HCEC 1CT (cell line): ENCODE measurements around the gene C10orf71.

Experiments
- DNase-seq: peaks from one replicate; pipeline ENCODE4 v3.0.0-alpha.2; 2017

The C10orf71 gene

DNA sequence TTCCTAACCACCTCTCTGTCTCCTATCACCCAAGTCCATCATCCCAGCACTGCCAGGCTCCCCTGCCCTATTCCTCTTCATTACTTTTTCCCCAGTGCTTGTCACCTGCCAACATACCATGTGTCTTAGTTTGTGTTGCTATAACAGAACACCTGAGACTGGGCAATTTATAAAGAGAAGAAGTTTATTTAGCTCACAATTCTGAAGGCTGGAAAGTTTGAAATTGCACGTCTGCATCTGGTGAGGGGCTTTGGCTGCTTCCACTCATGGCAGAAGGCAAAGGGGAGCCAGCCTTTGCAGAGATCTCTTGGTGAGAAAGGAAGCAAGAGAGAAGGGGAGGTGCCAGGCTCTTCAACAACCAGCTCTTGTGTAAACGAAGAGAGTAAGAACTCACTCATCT is 49.6 kb downstream of the C10orf71 start:
- no peak for DNase-seq

DNA sequence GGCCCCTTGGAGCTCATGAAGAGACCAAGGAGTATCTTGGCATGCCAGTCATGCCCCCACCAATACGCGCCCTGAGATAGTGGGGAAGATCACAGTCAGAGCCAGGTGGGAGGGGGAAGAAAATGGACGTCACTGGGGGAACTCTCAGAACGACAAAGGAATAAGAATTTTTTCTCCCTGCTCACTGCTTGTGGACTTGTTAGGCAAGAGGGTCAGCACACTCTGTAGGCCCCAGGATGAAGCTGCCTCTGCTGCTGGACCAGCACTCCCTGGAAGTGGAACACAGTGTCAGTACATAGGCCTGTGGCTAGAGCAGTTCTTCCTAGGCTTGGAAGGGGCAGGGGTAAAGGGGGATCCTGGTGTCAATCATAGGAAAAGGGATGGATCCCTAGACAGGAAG is 50.4 kb downstream of the C10orf71 start:
- no peak for DNase-seq

DNA sequence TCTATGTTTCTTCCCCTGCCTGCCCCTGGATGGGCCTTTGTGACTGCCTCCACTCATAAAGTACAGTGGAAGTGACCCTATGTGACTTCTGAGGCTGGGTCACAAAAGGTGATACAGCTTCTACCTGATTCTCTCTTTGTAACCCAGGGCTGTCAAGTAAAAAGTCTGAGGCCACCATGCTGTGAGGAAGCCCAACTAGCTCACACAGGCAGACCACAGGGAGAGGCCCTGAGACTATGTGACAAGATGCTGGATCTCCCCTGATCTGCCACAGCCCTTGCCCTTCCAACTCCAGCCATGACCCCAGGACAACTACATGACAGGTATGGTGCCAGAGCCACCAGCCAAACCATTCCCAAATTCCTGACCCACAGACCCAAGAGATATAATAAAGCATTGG is 51.2 kb downstream of the C10orf71 start:
- DNase-seq: no peak

DNA sequence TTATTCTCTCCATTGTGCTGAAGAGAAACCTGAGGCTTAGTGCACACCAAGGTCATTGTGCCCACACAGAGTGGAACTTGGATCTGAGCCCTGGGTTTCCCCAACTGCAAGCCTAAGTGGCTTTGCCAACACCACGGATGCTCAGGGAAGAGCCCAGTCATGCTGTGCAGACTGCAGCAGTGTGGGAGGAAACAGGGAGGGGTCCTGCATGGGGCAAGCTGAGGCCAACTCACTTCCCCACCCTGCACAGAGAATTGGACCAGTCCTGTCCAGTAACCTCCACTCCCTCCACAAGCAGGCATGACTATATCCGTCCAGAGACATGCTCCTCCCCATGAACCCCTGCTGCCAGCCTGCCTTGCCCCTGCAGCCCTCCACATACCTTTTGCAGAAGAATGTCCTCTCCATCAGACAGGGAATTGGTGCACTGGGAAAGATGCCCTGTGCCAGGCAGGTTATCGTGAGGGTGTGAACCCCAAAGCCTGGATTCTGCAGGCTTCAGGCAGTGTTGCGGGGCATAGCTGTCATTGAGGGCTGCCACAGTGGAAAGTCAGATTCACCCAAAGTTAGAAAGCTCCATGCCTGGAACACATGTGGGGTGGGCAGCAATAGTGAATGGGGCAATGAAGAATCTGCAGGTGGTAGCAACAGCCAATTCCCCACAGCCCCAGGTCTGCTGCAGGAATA is 52.0 kb downstream of the C10orf71 start:
- DNase-seq: no peak

DNA sequence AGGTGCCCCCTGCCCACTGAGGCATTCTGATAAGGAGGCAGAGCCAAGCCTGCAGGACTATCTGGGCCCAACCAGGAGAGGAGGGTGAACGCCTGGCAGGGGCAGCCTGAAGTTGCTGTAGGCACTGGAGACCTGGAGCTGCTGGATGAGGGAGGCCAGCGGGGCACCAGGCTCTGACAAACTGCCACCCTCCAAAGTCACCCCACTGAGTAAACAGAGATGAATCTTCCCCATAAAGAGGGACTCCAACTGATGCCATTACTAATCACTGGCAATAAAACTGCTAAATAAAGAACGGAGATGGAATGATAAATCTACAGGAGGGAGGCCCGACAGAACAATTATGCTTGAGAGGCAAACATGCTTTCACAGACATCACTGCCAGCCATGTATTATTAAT is 52.7 kb downstream of the C10orf71 start:
- DNase-seq: no peak

DNA sequence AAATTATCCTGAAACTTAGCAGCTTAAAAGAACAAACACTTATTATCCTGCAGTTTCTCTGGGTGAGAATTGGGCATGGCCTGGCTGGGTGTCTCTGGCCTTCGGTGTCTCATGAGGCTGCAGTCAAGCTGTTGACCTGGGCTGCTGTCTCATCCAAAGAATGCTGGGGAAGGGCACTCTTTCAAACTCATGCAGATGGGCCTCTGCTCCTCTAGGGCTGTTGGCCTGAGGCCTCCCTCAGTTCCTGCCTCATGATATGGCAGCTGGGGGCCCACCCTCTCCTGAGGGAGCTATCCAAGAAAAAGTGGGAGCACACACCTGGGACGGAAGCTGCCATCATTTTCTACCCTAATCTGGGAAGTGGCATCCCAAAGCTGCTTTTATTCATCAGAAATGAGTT is 53.4 kb downstream of the C10orf71 start:
- no peak for DNase-seq

DNA sequence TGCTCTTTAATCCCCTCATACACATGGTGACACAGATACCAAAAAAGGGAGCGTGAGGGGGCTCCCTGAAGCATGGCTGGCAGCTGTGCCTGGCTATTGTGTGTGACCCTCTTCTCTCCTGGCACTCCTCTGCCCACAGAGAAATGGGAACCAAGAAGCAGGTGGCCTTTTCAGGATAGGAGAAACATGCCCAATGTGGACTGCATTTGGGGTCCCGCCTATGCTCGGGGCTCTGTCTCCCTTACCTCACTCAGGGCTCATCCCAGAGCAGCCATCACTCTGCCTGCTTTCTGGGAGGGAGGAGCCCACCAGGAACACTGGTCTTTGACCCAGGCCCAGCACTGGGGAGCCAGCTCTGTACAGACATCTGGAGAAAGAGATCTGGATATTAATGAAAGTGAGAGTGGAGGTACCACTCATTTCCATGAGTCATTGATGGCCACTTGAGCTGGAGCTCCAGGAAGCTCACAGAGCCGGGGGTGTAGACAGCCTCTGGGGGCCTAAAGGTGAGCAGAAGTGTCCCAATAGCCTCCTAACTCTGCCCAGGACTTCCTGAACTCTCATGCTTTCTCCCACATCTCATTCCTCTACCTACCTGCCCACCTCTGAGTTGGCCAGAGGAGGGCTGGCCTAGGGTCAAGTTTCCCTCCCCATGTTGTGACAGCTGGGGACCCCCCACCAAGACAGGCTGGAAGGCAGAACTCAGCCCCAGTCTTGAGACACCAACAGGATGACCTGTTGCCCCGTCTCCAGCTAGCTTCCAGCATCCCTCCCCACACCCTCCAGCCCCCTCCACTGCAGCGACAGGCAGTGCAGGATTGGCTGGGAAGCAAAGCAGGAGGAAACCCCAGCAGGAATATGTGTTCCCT is 54.3 kb downstream of the C10orf71 start:
- DNase-seq: no peak

DNA sequence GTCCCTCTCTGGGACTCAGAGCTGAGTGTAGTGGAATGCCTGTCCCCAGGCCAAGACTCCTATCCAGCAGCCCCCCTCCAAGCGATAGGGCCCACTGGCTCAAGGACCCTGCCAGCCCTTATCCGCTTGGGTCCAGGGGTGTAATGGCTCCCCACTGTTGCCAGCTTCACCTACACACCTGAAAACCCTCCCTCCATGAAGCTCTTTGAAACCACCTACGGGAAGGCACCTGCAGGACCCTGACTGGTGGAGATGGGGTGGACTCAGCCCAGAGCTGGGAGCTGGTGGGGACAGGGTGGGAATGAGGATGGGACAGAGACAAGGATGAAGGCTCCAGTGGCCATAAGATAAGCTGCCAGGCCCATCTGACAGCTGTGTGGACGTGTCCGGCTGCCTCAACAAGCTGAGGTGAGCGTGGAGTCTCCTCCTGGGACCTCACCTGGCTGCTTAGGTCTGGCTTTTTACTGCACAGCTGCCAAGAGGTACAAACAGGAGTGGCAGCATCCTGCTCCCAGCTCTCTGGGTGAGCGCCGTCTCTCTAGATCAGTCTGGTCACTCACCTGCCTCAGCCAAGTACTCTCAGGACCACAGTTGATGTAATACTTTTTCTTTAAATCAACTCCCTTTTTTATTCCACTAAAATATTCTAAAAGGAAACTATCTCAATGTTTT is 55.1 kb downstream of the C10orf71 start:
- DNase-seq: no peak

DNA sequence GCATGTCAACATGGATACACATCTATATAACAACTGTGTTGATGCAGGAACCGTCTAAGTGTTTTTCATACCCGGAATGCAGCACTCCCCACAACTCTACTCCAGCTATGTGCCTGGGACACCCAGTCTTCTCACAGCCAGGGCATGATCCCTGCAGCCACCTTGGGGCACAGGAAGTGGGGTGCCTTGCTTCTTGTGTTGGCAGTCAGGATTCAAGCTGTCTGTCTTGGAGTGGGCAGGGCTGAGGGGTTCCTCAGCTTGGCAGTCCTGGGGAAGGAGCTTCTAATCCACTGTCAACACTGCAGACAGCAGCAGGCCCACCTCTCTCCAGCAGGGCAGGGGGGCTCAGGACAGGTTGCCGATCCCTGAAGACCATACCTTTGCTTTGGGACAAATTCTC is 55.6 kb downstream of the C10orf71 start:
- DNase-seq: no peak

DNA sequence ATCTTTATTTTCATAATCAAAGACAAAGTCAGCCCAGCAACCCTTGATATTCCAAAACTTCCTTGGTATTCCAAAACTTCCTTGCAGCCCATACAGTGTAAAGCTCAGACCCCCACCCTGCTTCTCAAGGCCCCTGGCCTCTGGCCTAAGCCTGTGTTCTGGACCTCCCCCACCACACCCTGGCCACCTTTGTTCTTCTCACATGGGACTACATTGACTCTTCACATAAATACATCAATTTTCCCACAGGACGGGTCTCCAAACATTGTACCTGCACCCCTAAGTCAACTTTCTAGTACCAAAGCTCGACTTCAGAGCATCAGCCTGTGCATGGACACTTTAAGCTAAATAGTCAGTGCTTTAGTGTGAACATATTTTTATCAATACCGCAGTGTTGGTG is 56.3 kb downstream of the C10orf71 start:
- DNase-seq: no peak

DNA sequence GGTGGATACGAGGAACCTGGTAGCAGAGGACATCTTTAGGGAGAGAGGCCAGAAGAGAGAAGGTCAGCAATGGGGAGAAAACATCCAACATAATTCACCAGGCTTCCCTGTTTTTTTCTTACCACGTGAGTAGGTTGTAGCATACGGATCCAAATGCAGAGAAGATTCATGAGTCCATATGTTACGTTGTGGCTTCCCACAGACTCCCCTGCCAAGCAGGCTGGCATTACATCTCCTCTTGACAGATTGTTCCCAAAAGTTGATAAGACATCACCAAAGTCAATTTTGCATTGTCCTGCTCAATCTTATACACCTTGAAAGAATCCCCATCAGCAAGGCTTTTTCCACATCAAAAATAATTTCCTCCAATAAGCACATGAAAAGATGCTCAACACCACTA is 57.2 kb downstream of the C10orf71 start:
- no peak for DNase-seq

DNA sequence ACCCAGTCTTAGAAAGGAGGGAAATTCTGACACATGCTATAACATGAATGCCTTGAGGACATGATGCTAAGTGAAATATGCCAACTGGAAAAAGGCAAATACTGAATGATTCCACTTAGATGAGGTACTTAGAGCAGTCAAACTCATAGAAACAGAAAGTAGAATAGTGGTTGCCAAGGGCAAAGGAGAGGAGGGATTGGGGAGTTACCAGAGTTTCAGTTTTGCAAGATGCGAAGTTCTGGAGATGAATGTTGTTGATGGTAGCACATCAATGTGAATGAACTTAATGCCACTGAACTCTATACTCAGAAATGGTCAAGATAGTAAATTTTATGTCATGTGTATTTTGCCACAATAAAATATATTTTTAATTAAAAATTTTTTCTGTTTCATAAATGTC is 58.0 kb downstream of the C10orf71 start:
- no peak for DNase-seq

DNA sequence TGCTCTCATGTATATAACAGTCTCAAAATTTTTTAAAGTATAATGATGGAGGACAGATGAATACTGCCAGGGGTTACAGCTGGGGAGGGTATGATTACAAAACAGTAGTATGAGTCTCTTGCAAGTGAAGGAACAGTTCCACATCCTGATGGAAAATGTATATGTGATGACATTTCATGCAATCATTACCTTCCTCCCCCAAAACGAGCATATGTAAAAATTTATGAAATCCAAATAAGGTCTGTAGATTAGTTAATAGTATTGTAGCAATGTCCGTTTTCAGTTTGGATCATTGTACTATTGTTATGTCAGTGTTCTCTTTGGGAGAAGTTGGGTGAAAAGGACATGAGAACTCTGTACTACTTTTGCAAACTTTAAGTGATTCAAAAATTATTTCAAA is 58.9 kb downstream of the C10orf71 start:
- no peak for DNase-seq

DNA sequence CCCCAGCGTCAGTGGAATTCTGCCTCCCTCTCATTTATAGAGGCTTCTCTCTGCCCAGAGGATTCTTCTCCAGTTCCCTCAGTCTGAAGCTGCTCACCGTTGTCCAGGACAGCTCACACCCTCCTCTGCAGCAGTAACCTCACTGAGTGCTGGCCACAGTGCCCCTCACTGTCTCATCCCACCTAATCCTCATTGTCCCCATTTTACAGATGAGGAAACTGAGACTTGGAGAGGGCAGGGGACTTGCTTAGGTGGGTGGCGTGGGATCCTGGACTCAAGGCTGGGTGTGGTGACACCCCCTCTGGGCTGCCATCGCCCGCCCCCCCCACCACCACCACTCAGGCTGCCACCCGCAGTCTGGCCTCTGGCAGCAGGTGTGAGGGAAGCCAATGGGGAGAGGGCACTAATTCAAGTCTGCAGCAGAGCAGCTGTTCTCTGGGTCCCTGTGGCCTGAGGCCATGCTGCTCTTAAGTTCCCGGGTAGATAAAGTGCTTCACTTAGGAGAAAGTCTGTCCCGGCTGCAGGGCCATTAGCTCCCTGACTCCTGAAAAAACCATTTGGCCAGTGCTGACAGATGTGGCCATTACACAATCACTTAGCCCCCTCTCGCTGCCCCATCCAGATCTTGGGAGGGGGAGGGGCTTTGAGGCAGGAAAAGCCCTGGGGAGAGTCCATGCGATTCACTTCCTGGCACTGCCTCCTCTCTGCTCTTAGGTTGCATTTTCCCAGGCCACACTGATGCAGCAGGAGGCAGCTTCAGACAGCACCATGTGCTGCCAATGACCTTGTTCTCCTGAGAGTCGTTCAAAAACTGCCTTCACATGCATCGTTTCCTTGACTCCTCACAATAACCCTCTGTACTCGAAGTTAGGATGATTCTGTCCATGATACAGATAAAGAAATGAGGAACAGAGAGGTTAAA is 60.6 kb downstream of the C10orf71 start:
- no peak for DNase-seq

DNA sequence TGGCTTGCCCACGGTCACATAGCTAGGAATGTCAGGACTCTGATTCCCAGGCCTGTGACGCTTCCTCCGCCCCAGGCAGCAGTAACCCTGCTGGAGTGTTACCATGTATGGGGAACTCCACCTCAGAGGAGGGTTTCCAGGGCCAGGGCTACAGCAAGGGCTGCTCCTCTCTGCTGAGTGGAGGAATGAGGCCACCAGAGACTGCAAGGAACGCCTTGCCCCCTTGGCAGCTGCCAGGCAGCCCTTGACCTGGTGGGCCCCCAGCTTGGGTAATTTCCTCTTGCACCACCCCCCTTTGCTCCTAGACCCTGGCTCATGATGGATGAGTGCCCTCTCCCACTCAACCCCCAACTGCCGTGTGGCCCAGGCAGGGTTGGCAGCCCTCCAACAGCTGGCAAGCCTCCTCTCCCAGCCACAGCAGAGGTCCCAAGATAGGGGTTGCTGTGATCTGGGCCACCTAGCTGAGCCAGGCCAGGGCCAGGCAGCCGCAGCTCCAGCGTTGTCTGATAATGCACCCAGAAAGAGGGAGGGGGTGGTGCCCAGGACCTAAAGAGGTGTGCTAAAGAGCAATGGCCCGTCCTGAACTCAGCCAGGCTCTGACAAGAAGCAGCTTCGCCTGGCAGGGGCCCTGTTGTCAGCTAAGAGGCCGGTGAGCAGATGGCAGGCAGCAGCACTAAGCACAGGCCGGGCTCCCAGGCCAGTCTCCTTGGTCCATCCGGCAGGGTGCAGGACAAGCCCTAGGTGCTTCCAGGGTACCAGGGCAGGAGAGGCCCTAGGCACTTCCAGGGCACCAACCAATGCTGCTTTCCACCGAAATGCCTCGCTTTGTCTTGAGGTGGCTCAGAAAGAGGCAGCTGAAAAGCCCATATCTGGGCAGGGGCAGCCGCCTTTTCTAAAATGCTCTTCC is 61.6 kb downstream of the C10orf71 start:
- DNase-seq: no peak

DNA sequence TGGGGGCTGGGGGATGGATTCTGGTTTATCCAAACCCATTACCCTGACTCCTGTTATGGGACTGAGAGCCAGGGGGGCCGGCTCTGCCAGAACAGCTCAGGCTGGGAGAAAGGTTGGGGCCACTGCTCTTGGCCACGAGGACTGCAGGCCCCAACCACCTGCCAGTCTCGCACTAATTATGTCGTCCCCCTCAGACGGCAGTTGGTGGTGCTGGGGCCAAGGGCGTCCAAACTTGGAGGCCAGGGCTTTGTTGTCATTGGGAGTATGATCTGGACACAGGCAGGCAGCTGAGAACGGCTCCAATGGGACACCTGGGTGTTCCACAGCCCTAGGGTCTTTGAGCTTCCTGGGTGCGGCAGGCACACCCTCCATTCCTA is 62.2 kb downstream of the C10orf71 start:
- no peak for DNase-seq

DNA sequence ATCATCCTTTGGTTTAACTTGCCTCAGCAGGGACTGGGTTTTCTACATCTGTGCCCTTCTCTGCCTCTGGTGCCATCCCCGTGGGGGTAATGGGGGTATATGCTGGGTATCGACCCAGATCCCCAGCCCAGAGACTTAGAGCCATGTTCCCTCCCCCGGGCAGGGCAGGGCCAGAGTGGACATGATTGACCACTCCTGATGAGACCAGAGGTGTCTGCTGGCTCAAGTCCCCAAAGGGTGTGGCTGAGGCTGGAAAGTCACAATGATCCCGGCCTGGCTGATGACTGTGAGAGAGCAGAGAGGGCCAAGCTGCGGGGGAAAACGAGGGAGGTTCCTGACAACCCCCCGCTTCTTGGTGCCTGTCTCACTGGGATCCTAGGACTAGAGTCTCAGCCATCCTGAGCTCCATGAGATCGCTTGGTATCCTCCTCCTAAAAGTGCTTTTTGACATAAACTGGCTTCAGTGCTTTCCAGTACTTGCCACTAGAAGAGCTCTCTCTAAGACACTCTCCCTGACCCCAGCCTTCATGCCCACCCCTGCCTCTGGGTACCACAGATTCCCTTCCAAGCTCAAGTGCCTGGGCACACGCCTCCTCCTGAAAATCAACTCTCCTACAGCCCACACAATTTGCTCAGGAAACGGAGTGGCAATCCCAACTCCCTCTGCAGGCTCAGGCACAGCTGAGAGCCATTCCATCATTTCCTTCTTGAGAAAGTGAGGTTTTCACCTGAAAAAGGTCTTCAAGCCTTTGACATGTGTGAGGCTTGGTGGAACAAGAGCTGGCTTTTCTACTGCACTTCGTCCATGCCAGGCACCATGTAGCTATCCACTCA is 63.0 kb downstream of the C10orf71 start:
- no peak for DNase-seq

DNA sequence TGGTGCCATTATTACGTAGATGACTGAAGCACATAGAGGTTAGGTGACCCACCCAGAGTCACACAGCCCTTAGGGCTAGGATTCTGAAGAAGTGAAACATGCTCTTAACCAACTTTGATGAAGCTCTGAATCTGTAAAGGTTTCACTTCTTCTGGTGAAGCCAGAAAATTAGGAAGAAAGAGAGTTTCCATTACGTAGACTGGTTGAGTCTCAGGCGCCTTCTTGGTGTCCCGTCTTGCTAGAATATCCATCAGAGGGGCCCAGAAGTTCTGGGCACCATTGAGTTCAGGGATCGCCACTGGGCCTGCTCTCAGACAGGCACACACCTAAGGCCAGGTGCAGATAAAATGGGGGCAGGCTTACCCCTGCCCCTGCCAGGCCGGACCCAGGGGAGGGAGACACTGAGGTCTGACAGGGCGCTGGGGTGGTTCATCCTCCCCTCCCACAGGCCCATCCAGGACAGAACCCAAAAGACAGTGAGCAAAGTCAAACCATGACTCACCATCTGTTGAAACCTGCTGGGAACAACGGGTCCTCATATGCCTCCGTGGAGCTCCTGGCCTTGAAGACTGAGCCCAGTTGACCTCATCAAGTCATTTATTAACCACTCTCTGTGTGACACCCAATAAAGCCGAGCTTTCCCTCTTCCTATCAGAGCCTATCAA is 63.8 kb downstream of the C10orf71 start:
- no peak for DNase-seq

DNA sequence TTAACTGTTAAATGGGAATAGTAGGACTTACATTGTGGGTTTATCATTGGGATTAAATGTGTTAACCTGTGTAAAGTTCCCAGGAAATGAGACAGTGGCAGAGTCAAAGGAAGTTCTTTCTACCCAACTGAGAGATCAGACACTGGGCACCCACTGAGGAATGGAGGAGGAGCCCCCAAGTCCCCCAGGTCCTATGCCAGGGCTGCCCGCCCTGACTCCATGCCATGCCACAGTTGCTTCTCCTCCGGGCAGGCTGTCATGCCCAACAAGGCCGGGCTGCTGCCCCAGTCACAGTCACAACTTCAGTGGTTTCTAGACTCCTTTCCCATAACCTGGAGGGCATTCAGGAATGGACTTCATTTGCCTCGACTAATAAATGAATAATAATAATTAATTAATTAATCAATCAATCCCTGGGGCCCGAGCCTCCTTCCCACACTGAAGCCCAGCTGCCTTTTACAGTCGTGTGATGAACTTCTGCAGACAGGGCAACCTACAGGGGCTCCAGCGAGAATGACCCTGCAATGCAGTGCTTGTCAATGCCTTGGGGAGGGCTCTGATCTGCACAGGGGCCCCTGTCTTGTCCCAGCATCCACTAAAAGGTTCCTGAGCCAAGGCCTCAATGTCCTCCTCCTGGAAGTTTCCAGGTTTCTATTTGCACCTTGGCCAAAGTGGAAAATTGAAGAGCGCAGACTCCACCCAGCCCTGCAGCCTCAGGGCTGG is 64.5 kb downstream of the C10orf71 start:
- no peak for DNase-seq

DNA sequence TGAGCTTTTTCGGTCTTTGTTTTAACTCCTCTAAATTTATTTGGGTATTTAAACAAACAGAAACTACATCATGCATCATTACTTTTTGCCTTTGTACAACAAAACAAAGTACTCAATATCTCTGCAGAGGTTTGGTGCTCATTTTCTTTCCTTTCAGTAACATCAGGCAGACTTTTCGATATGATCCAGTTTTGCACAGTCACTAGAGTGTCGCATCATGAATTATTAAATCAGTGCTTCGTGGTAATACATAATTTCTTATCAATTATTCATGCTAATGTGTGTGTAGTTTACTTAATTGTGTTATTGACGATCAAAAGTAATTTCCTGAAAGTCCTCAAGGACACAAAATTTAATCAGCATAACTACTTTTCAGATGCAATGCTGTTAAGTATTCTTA is 65.1 kb downstream of the C10orf71 start:
- no peak for DNase-seq
